Activated T-cell treated with anti-CD3 and anti-CD28 coated beads for 24 hours (primary cell): ENCODE data around the gene RASGRP1.

Source experiments
- DNase-seq: peaks from one replicate; pipeline ENCODE4 v3.0.0-alpha.2; 2020; ENCODE audit warnings: low read depth

Gene RASGRP1

GRCh38 chr15:38458646-38459045 lies 106.0 kb downstream of the RASGRP1 start:
- DNase-seq, result no peak

- no peak for DNase-seq
Observed at GRCh38 chr15:38455092-38455491, 109.5 kb downstream of the RASGRP1 start.

GRCh38 chr15:38454696-38455090 lies 109.9 kb downstream of the RASGRP1 start:
- DNase-seq, result no peak

GRCh38 chr15:38453971-38454695 lies 110.5 kb downstream of the RASGRP1 start, which contains the start of gene FAM98B:
FAM98B (plus strand) TSS chr15:38454127; CDS start chr15:38454162, 35 bp downstream.
- DNase-seq, result peak; percentile 89

GRCh38 chr15:38441130-38441519 lies 123.5 kb downstream of the RASGRP1 start:
- no peak for DNase-seq

GRCh38 chr15:38440353-38441129 lies 124.1 kb downstream of the RASGRP1 start:
- DNase-seq, result peak; percentile 40
